ENCODE results near the gene SMIM32.
A peak's percentile ranks its signal among the peaks of the same experiment; 100 is the strongest.

The SMIM32 gene

GRCh38 chr5:136143763-136144162 lies 49.2 kb downstream of the SMIM32 start:
- DNase-seq (ENCODE audit: low read depth): no peak
- TF ChIP-seq CTCF (IDR thresholded peaks at IDR 0.05; ENCODE audit: insufficient read depth, low read depth, low read length, missing control alignments): no peak

GRCh38 chr5:136143312-136143711 lies 49.6 kb downstream of the SMIM32 start:
- TF ChIP-seq CTCF (IDR thresholded peaks at IDR 0.05; ENCODE audit: insufficient read depth, low read depth, low read length, missing control alignments): no peak
- DNase-seq (ENCODE audit: low read depth): no peak
- H3K4me3 ChIP-seq (ENCODE audit: low read length): no peak overlapping the region

More at GRCh38 chr5:136143763-136144162, 49.2 kb downstream of the SMIM32 start:
- H3K4me3 ChIP-seq (ENCODE audit: low read length): no peak overlapping the region

- no peak for TF ChIP-seq CTCF (IDR thresholded peaks at IDR 0.05; ENCODE audit: insufficient read depth, low read depth, low read length, missing control alignments)
These were observed 51.4 kb downstream of the SMIM32 start for GRCh38 chr5:136141561-136141960.

More at GRCh38 chr5:136141561-136141960, 51.4 kb downstream of the SMIM32 start:
- H3K4me3 ChIP-seq (ENCODE audit: low read length): no peak overlapping the region
- peak; percentile 47 for DNase-seq (ENCODE audit: low read depth)

All from epithelial cell of esophagus (primary cell).